ENCODE measurements around the gene TMEM242.
"Not testable (repeated sequence)": the region's sequence is repeated elsewhere in the genome, so short reads cannot be mapped to it uniquely, and the experiment has no call there.

The TMEM242 gene

GRCh38 chr6:157323966-157324300, 614 bp upstream of the TMEM242 start:
- DNase-seq (ENCODE audit: low read depth, low spot score): no peak

DNA sequence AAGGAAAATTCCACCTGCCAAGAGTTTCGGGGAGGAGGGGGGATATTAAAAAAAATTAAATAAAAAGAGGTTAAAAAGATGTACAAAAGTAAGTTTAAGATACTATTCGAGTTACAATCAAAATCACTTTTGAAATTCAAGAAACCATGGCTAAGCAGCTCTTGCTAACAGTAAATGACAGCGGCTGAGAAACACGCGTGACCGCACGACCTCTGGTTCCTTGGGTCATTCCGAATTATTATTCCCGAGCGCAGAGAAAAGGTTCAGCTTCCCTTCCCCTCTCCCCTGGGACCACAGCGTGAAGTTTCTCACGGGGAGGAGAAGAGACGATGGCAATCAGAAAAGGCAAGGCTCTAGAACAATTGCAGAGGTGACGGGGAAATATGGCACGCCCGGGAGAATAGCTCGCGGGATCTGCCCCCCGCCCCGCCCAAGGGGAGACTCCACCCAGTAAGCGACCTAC, 496 bp downstream of the TMEM242 start:
- DNase-seq (ENCODE audit: low read depth, low spot score): no peak

GRCh38 chr6:157316871-157317814, 6.2 kb downstream of the TMEM242 start:
- DNase-seq (ENCODE audit: low read depth, low spot score): no peak

DNA sequence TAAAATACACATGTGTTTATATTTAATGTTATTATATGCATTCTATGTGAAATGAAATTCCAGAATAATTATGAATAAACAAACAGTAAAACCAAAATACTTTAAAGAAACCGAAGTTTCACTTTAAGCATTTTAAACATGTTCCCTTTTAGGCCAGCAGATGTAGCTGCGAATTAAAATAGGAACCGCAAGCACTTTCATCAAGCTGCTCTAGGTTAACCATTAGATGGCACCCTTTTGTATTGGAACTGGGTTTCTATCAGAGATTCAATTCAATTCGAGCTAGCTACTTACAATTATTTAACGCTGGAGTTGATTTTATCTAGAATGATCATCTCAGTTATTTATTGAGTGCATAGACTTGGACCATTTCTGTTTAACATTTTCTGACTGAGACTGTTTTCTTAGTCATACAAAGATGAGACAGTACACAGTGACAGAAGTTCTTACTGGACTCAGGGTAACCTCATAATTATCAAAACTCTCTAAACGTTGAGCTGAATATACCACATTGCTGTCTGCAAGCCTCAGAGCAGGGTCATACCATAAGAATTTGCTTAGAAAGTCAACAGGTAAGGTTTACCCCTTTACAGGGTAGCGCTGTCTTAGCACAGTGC, 8.5 kb downstream of the TMEM242 start:
- DNase-seq (ENCODE audit: low read depth, low spot score): peak; percentile 34

- DNase-seq (ENCODE audit: low read depth, low spot score): no peak
These were observed 9.5 kb downstream of the TMEM242 start for GRCh38 chr6:157313531-157314467.

GRCh38 chr6:157312757-157313156, 10.6 kb downstream of the TMEM242 start:
- DNase-seq (ENCODE audit: low read depth, low spot score): no peak

GRCh38 chr6:157310693-157311092, 12.6 kb downstream of the TMEM242 start:
- DNase-seq (ENCODE audit: low read depth, low spot score): not testable (repeated sequence)

DNA sequence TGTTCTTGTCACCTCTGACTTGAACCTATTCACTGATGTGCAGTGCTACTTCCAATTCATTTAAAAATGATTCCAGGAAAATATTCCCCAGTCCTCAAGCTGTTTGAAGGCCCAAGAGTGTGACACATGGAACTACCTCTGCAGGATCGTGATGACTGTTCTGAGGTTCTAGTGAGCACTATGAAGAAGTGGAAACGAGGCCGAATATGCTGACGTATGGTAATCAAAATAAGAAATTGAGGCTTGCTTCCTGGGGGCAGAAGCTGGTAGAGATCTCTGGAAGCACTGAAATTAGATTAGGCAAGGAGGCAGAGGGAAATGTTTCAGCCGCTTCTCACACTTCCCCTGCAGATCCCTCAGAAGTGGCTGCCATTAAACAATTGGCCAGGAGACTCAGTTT, 15.7 kb downstream of the TMEM242 start:
- DNase-seq (ENCODE audit: low read depth, low spot score): no peak

DNA sequence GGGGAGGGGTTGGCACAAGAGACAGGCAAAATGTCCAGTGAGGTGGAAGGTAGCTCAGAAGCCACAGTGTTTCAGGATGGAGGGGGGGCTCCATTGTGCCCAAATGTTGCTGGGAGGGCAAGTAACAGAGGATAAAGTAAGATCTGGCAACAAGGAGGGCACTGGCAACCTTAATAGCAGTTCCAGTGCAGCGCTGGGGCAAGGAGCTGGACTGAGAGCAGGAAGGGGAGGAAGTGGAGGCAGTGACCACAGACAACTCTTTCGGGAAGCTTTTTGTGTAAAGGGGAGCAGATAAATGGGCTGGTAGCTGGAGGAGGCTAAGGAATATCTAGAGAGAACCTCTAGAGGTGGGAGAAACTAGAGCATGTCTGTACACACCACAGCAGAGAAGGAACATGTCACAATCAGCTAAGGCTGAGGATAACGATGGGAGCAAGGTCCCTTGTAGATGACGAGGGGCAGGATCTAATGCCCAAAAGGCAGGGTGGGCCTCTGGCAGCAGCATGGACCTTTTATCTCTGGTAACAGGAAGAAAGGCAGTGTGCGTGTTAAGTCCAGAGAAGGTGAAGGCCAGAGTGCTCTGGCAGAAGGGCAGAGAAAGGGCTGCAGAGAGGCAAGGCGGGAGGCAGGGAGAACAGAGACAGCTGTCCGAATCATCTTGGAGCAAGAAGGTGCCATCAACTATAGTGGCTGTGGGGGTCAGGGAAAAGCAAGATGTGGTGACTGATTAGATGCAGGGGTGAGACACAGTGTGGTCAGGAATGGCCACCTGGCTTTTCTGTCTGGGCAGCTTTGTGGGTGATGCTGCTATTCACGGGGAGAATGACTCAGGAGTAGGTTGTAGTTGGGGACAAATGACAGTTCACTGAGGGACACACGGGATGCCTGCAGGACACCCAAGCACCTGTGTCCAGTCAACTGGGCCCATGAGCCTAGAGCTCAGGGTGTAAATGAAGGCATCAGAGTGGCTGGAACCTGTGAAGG, 17.4 kb downstream of the TMEM242 start:
- DNase-seq (ENCODE audit: low read depth, low spot score): no peak

DNA sequence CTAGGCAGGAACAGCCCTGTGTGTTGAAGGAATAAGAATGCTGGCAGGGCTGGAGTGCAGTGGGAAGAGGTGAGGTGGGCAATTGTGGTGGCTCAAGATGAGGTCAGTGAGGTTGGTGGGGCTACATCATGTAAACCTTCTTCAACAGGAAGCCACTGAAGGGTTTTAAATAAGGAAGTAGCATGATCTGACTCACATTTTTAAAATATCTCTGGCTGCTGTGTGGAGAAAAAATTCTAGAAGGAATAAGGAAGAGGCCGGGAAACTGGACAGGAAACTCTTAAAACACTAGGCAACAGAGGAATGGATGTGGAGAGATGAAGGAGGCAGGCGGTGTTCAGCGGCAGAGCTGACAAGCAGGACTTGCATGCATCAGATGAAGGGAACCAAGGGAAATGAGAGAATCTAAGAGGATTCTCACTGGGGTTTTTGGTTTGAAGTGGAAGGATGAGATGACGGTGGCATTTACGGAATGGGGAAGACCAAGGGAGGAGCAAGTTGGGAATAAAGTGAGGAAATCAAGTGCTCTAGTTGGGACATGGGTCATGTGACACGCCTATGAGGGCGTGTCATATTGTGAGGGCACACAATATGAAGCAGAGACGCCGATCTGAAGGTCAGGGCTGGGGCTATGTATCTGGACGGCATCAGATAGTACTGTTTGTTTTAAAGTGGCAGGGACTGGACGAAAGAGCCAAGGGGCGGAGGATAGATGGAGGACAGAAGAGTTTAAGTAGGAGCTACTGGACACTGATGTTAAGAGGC, 18.2 kb downstream of the TMEM242 start:
- DNase-seq (ENCODE audit: low read depth, low spot score): no peak

DNA sequence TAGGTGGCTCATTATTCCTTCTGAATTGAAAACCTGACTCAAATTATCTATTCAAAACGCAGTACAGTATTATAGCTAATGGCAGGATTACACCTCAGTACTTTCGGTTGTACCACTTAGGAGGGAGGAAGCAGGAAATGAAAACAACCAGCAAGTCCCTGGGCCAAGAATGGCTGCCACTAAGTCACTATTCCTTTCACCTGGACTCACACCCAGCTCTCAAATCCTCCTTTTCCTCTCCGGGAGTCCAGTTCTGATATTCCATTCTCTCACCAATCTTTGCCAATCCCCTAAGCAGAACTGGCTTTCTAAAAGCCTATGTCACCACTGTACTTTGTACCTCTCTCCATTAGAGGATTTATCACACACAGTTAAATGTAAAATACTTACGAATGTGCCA, 20.6 kb downstream of the TMEM242 start:
- DNase-seq (ENCODE audit: low read depth, low spot score): no peak

DNA sequence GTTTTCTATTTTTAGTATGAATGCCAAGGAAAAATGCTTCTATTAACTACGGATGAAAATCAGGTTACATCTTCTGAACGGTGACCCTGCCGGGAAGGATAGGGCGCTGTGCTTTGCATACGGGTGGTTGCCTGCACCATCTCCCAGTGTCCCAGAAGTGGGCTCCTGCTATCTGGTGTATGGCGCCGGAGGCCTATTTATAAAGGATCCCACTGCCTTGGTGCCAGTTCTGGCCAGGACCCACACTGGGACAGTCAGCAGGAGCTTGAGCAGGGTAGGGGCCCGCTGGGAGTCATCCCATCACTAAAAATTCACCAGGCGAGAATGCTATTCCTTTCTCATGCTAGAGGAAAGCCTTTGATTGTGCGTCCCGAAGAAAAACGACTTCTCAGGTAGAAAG, 22.9 kb downstream of the TMEM242 start:
- DNase-seq (ENCODE audit: low read depth, low spot score): no peak

- no peak for DNase-seq (ENCODE audit: low read depth, low spot score)
These were observed 23.3 kb downstream of the TMEM242 start for GRCh38 chr6:157300006-157300405.

GRCh38 chr6:157298216-157298724, 25.0 kb downstream of the TMEM242 start:
- DNase-seq (ENCODE audit: low read depth, low spot score): no peak

- DNase-seq (ENCODE audit: low read depth, low spot score): no peak
These were observed 28.7 kb downstream of the TMEM242 start for GRCh38 chr6:157294654-157295053.

DNA sequence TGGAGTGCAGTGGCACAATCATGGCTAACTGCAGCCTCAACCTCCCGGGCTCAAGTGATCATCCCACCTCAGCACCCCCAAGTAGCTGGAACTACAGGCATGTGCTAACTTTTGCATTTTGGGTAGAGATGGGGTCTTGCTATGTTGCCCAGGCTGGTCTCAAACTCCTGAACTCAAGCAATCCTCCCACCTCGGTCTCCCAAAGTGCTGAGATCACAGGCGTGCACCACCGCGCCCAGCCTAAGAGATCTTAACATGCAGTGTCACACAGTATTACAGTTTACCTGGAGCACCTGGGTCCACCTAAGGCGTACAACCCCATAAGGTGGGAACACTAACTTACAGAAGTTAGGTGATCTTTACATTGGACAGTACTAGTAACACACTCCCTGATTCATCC, 29.5 kb downstream of the TMEM242 start:
- DNase-seq (ENCODE audit: low read depth, low spot score): no peak

DNA sequence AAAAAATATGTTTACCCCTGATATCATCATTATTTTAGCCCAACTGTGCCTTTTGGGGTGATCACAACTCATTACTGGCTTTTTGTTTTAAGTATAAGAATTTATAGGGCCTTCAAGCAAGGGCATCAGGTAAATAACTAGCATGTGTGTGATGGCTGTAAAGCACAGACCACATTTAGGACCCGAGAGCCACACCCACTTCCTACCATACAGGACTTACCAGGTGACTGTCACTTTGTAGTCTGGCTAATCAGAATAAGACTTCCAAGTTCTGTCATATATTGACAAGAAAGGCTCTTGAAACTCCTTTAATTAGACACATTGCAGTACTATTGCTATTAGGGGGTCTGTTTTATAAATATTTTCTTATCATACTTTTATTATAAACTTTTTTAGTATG, 31.1 kb downstream of the TMEM242 start:
- DNase-seq (ENCODE audit: low read depth, low spot score): no peak

DNA sequence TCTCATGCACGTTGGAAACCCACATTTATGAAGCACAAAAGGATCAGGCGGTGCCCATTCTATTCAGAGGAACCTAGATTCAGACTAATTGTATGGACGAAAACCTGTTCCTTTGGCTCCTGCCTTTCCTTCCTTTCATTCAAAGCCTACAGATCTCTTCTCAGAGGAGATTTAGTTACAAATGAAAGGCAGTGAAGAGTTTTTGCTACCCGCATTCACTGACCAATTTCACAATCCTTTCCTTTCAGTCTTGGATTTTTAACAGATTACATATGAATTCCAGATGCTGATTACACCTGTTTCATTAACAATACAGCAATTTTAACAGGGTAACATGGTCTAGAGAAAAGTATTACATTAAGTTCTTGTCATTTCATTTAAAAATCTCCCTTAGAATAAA, 32.0 kb downstream of the TMEM242 start:
- no peak for DNase-seq (ENCODE audit: low read depth, low spot score)

- DNase-seq (ENCODE audit: low read depth, low spot score): no peak
These were observed 32.5 kb downstream of the TMEM242 start for GRCh38 chr6:157290797-157291196.

DNA sequence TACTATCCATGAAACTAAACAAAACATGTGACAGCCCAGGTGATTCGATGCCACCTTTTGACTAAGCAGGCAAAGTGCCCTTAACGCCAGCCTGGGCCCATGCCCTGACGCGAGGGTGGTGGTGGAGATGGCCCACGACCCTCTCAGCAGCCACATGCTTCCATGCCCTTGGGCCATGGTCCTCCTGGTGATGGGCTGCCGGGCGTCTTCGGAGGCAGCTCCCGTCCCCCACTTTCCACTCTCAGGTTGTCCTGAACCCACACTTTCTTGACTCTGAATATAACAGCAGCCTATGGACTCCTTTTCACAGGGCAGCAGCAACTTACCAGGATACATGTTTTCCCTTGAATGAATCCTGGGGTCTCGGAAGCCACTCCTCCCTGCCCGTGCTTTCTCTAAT, 33.6 kb downstream of the TMEM242 start:
- no peak for DNase-seq (ENCODE audit: low read depth, low spot score)
